ENCODE measurements around the gene COL7A1.
A peak's percentile ranks its signal among the peaks of the same experiment; 100 is the strongest.

COL7A1 gene

GRCh38 chr3:48617559-48617958, 22.4 kb upstream of the COL7A1 start:
- Histone ChIP-seq H3K4me3 (ENCODE audit: low read depth, low read length) (no peak overlapping the region), H2BK5ac (ENCODE audit: low read depth, low read length, poor library complexity) (no peak overlapping the region), H3K27ac (ENCODE audit: low read depth, low read length) (no peak overlapping the region), H2AK5ac (ENCODE audit: low read length) (no peak overlapping the region), H3K23ac (ENCODE audit: low read length) (no peak overlapping the region), H4K8ac (ENCODE audit: low read depth, low read length) (no peak overlapping the region), H3K4me1 (ENCODE audit: control insufficient read depth in 1 of 2, insufficient read depth in 2 of 2, low read length in 2 of 2) (no peaks in the 10 kb centered on the region), H3K79me1 (ENCODE audit: low read length) (no peaks in the 10 kb centered on the region), H3K14ac (ENCODE audit: low read length) (no peak overlapping the region), H2BK120ac (ENCODE audit: insufficient read depth, low read length, poor library complexity) (no peak overlapping the region), H4K91ac (ENCODE audit: low read depth, low read length) (no peak overlapping the region), H3K18ac (ENCODE audit: low read length) (no peak overlapping the region), H3K9ac (ENCODE audit: low read length) (no peak overlapping the region), H3K79me2 (ENCODE audit: control insufficient read depth, insufficient read depth, low read length, poor library complexity) (no peaks in the 10 kb centered on the region), H2AFZ (ENCODE audit: insufficient read depth, low read length, poor library complexity) (no peak overlapping the region), H3K27me3 (ENCODE audit: insufficient read depth, low read length) (no peaks in the 10 kb centered on the region), H3K36me3 (ENCODE audit: control insufficient read depth in 1 of 2, insufficient read depth in 2 of 2, low read length in 2 of 2) (peaks cover 2% of the 10 kb centered on the region in 2 experiments), H3K4me2 (ENCODE audit: low read length) (no peak overlapping the region), H3K4ac (ENCODE audit: low read depth, low read length) (no peak overlapping the region), H4K12ac (ENCODE audit: low read depth, low read length) (no peak overlapping the region), H2BK12ac (ENCODE audit: low read length) (no peak overlapping the region), H3K9me3 (ENCODE audit: insufficient read depth, low read depth, low read length) (peaks cover 17% of the 10 kb centered on the region)
- no CpG with 5 or more reads among the region's 4 CpGs for WGBS (ENCODE audit: extremely low coverage, insufficient coverage, insufficient read length)
- DNase-seq, result peak in 1 of 2 donors; percentile 14

DNA sequence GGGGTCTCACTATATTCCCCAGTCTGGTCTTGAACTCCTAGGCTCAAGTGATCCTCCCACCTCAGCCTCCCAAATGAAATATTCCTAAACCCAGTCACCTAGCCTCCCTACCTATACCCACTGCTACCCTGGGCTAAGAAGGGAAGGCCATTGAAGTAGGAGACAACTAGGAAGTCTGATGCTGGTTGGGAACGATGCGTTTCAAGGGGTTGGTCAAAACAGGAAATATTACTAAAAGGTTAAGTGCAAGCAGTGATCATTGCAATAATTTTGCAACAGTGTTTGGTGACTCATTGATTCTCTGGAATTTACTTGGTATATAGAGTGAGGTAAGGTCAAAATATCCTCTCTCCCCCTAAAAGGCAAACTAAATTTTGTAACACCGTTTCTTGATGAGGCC, 18.9 kb upstream of the COL7A1 start:
- WGBS (ENCODE audit: extremely low coverage, insufficient coverage, insufficient read length), result no CpG with 5 or more reads among the region's 3 CpGs

GRCh38 chr3:48612309-48612708, 17.2 kb upstream of the COL7A1 start:
- whole genome bisulfite sequencing (ENCODE audit: extremely low coverage, insufficient coverage, insufficient read length), result no CpG with 5 or more reads among the region's 1 CpG
- no peak for DNase-seq
- no peak overlapping the region for H4K12ac ChIP-seq (ENCODE audit: low read depth, low read length)

More for the DNA sequence above, 18.9 kb upstream of the COL7A1 start:
- Histone ChIP-seq H3K18ac (ENCODE audit: low read length) (no peak overlapping the region), H2AK5ac (ENCODE audit: low read length) (no peak overlapping the region), H2BK5ac (ENCODE audit: low read depth, low read length, poor library complexity) (no peak overlapping the region), H3K14ac (ENCODE audit: low read length) (no peak overlapping the region), H3K27ac (ENCODE audit: low read depth, low read length) (no peak overlapping the region), H3K36me3 (ENCODE audit: control insufficient read depth in 1 of 2, insufficient read depth in 2 of 2, low read length in 2 of 2) (peaks cover 0 to 2% of the 10 kb centered on the region in 2 experiments), H3K27me3 (ENCODE audit: insufficient read depth, low read length) (no peaks in the 10 kb centered on the region), H2AFZ (ENCODE audit: insufficient read depth, low read length, poor library complexity) (no peak overlapping the region), H3K23ac (ENCODE audit: low read length) (no peak overlapping the region), H2BK120ac (ENCODE audit: insufficient read depth, low read length, poor library complexity) (no peak overlapping the region), H3K4me3 (ENCODE audit: low read depth, low read length) (no peak overlapping the region), H3K79me1 (ENCODE audit: low read length) (peaks cover 4% of the 10 kb centered on the region), H3K4me2 (ENCODE audit: low read length) (no peak overlapping the region), H4K12ac (ENCODE audit: low read depth, low read length) (no peak overlapping the region), H4K8ac (ENCODE audit: low read depth, low read length) (no peak overlapping the region), H3K9ac (ENCODE audit: low read length) (no peak overlapping the region), H3K4ac (ENCODE audit: low read depth, low read length) (no peak overlapping the region), H3K4me1 (ENCODE audit: control insufficient read depth in 1 of 2, insufficient read depth in 2 of 2, low read length in 2 of 2) (peaks cover 0 to 2% of the 10 kb centered on the region in 2 experiments), H4K91ac (ENCODE audit: low read depth, low read length) (no peak overlapping the region), H3K79me2 (ENCODE audit: control insufficient read depth, insufficient read depth, low read length, poor library complexity) (peaks cover 4% of the 10 kb centered on the region), H2BK12ac (ENCODE audit: low read length) (no peak overlapping the region), H3K9me3 (ENCODE audit: insufficient read depth, low read depth, low read length) (peaks cover 8% of the 10 kb centered on the region)
- DNase-seq, result peak in 1 of 2 donors; percentile 87

GRCh38 chr3:48609088-48610005, 14.2 kb upstream of the COL7A1 start, which contains the start of gene UQCRC1:
UQCRC1 (minus strand) TSS chr3:48609646; CDS start chr3:48609620, 26 bp downstream.
- WGBS (ENCODE audit: extremely low coverage, insufficient coverage, insufficient read length), result no CpG with 5 or more reads among the region's 86 CpGs
- H3K4me3 ChIP-seq (ENCODE audit: low read depth, low read length), result peak within 1 kb of the TSS; percentile 99
- peak within 1 kb of the TSS; percentile 40 for H3K27ac ChIP-seq (ENCODE audit: low read depth, low read length)
- H2BK12ac ChIP-seq (ENCODE audit: low read length), result peak within 1 kb of the TSS; percentile 3
- peak within 1 kb of the TSS; percentile 65 for H2AK5ac ChIP-seq (ENCODE audit: low read length)
- no peak within 1 kb of the TSS for H3K23ac ChIP-seq (ENCODE audit: low read length)
- peak within 1 kb of the TSS; percentile 62 for H2BK120ac ChIP-seq (ENCODE audit: insufficient read depth, low read length, poor library complexity)
- H3K79me2 ChIP-seq (ENCODE audit: control insufficient read depth, insufficient read depth, low read length, poor library complexity), result peaks cover 8% of the 10 kb centered on the region
- H3K36me3 ChIP-seq (ENCODE audit: control insufficient read depth in 1 of 2, insufficient read depth in 2 of 2, low read length in 2 of 2), result peaks cover 19 to 23% of the 10 kb centered on the region in 2 experiments
- H4K91ac ChIP-seq (ENCODE audit: low read depth, low read length), result peak within 1 kb of the TSS; percentile 81
- peak within 1 kb of the TSS; percentile 89 for H3K14ac ChIP-seq (ENCODE audit: low read length)
- H3K27me3 ChIP-seq (ENCODE audit: insufficient read depth, low read length), result no peaks in the 10 kb centered on the region
- H3K4ac ChIP-seq (ENCODE audit: low read depth, low read length), result peak within 1 kb of the TSS; percentile 47
- peak within 1 kb of the TSS; percentile 86 for H4K12ac ChIP-seq (ENCODE audit: low read depth, low read length)
- H3K4me1 ChIP-seq (ENCODE audit: control insufficient read depth in 1 of 2, insufficient read depth in 2 of 2, low read length in 2 of 2), result peaks cover 0 to 2% of the 10 kb centered on the region in 2 experiments
- no peaks in the 10 kb centered on the region for H3K9me3 ChIP-seq (ENCODE audit: insufficient read depth, low read depth, low read length)
- H2AFZ ChIP-seq (ENCODE audit: insufficient read depth, low read length, poor library complexity), result peak within 1 kb of the TSS; percentile 59
- H3K4me2 ChIP-seq (ENCODE audit: low read length), result peak within 1 kb of the TSS; percentile 99
- H3K9ac ChIP-seq (ENCODE audit: low read length), result peak within 1 kb of the TSS; percentile 88
- DNase-seq, result peak; percentile 96 to 97
- peaks cover 7% of the 10 kb centered on the region for H3K79me1 ChIP-seq (ENCODE audit: low read length)
- H3K18ac ChIP-seq (ENCODE audit: low read length), result peak within 1 kb of the TSS; percentile 89
- H4K8ac ChIP-seq (ENCODE audit: low read depth, low read length), result peak within 1 kb of the TSS; percentile 89
- peak within 1 kb of the TSS; percentile 69 for H2BK5ac ChIP-seq (ENCODE audit: low read depth, low read length, poor library complexity)

More at GRCh38 chr3:48612309-48612708, 17.2 kb upstream of the COL7A1 start:
- Histone ChIP-seq H3K4me3 (ENCODE audit: low read depth, low read length) (no peak overlapping the region), H3K14ac (ENCODE audit: low read length) (no peak overlapping the region), H3K23ac (ENCODE audit: low read length) (no peak overlapping the region), H3K79me1 (ENCODE audit: low read length) (peaks cover 7% of the 10 kb centered on the region), H3K4me2 (ENCODE audit: low read length) (no peak overlapping the region), H2BK120ac (ENCODE audit: insufficient read depth, low read length, poor library complexity) (no peak overlapping the region), H3K79me2 (ENCODE audit: control insufficient read depth, insufficient read depth, low read length, poor library complexity) (peaks cover 8% of the 10 kb centered on the region), H3K36me3 (ENCODE audit: control insufficient read depth in 1 of 2, insufficient read depth in 2 of 2, low read length in 2 of 2) (peaks cover 3 to 6% of the 10 kb centered on the region in 2 experiments), H3K27ac (ENCODE audit: low read depth, low read length) (no peak overlapping the region), H2AFZ (ENCODE audit: insufficient read depth, low read length, poor library complexity) (no peak overlapping the region), H3K27me3 (ENCODE audit: insufficient read depth, low read length) (no peaks in the 10 kb centered on the region), H3K9ac (ENCODE audit: low read length) (no peak overlapping the region), H4K91ac (ENCODE audit: low read depth, low read length) (no peak overlapping the region), H3K4me1 (ENCODE audit: control insufficient read depth in 1 of 2, insufficient read depth in 2 of 2, low read length in 2 of 2) (peaks cover 0 to 2% of the 10 kb centered on the region in 2 experiments), H2BK5ac (ENCODE audit: low read depth, low read length, poor library complexity) (no peak overlapping the region), H3K18ac (ENCODE audit: low read length) (no peak overlapping the region), H2AK5ac (ENCODE audit: low read length) (no peak overlapping the region), H3K9me3 (ENCODE audit: insufficient read depth, low read depth, low read length) (peaks cover 3% of the 10 kb centered on the region), H4K8ac (ENCODE audit: low read depth, low read length) (no peak overlapping the region), H3K4ac (ENCODE audit: low read depth, low read length) (no peak overlapping the region), H2BK12ac (ENCODE audit: low read length) (no peak overlapping the region)
